ENCODE results near the gene KLHL40. TPM values are rescaled to one million over a fixed set of nuclear protein-coding genes. Genes with fewer than 3 reads are reported as not detected.

The KLHL40 gene
- total and polyA plus RNA-seq, 9 of the 15 experiments (the other 6 are each of a cell fraction or from before 2014, with no cell fraction given): not detected

DNA sequence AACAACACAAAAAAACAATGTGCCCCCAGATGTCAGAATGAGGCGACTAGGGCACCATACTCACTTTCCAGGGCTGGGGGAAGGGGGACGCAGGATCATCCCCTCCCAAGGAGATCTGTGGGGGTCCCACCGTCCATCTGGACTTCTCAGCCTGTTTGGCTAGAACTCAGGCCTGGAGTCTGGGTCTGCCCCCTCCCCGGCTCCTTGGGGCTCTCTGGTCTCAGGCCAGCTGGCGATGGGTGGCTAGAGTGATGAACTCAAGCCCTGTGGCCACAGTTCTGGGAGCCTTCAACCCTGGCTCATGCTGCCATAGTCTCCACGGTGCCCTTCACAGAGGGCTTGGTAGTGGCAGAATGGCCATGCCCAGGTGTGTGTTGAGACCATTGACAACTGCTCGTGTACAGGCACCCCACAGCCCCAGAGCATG, 18.2 kb upstream of the KLHL40 start:
- TF ChIP-seq, protein P1, sequence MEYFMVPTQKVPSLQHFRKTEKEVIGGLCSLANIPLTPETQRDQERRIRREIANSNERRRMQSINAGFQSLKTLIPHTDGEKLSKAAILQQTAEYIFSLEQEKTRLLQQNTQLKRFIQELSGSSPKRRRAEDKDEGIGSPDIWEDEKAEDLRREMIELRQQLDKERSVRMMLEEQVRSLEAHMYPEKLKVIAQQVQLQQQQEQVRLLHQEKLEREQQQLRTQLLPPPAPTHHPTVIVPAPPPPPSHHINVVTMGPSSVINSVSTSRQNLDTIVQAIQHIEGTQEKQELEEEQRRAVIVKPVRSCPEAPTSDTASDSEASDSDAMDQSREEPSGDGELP (CRISPR knock-in tag; IDR thresholded peaks at IDR 0.05; ENCODE audit: borderline replicate concordance): no peak
- TF ChIP-seq POLR2AphosphoS2 (IDR thresholded peaks at IDR 0.05; ENCODE audit: low read length): 0 out of 2 replicates have a peak, but pooled peaks have one; percentile 32
- Histone ChIP-seq H3K9me3 (replicated peaks; ENCODE audit: control insufficient read depth, insufficient read depth, low read depth, low read length) (no peaks in the 10 kb centered on the region), H3K4me1 (replicated peaks in 1 of 2; ENCODE audit: control insufficient read depth in 2 of 2, insufficient read depth in 2 of 2, low read length in 2 of 2) (peaks cover 4 to 10% of the 10 kb centered on the region in 2 experiments; a peak in 4 of 5 replicates), H3K36me3 (ENCODE audit: control insufficient read depth, insufficient read depth, low read length) (no peaks in the 10 kb centered on the region), H3K27ac (ENCODE audit: extremely low read depth, low read depth, low read length) (no peak overlapping the region), H3K9me1 (ENCODE audit: control insufficient read depth, insufficient read depth, low read length) (no peaks in the 10 kb centered on the region), H3K4me3 (no peak overlapping the region), H3K9ac (ENCODE audit: insufficient read depth in 1 of 2, low read depth in 2 of 2, low read length in 2 of 2) (peak overlapping the region in 1 of 2 experiments; percentile 40; a peak in 1 of 4 replicates), H3K4me2 (ENCODE audit: insufficient read depth, low read length) (no peak overlapping the region), H4K20me1 (replicated peaks; ENCODE audit: control insufficient read depth, insufficient read depth, low read length) (0 out of 2 replicates have a peak, but pooled peaks cover 11% of the 10 kb centered on the region), H3K79me2 (ENCODE audit: control insufficient read depth, insufficient read depth, low read length) (no peaks in the 10 kb centered on the region), H3K27me3 (ENCODE audit: control insufficient read depth in 2 of 2, insufficient read depth in 2 of 2, low read length in 2 of 2) (peaks cover 7 to 24% of the 10 kb centered on the region in 2 experiments; a peak in 3 of 5 replicates), H2AFZ (ENCODE audit: low read depth, low read length) (no peak overlapping the region)
- CTCF ChIA-PET (ENCODE audit: low intra/inter-chr PET ratio): no interaction called here
- in situ Hi-C loops (cut with MboI): no loop called here
- POLR2A ChIA-PET: interaction anchor here (1.1 kb wide), 1 partner anchor 28 kb away, joined by 4 read pairs; no protein-coding TSS in a partner anchor
- no TSS peak for BruUV-seq (replicated peaks)
- intact Hi-C loops (cut with micrococcal nuclease): no loop called here
- WGBS (ENCODE audit: insufficient coverage, low coverage, missing lambda C conversion rate): 10% methylated on average over 7 of the region's 7 CpGs
- ATAC-seq: no peak
- no peak for FAIRE-seq
- no peak for DNase-seq (ENCODE audit: extremely low read depth in 1 of 4, low spot score in 3 of 4)
